Parathyroid adenoma (tissue), 2 donors: ENCODE results near the gene MEIS1.

Source experiments
- H2AFZ ChIP-seq: fragments of 300-600 bp; sonication (generic); one replicate; pipeline ENCODE4 v1.7.0; 2017; ENCODE audit warnings: antibody characterized with exemption, mild to moderate bottlenecking
- H3K27ac ChIP-seq: fragments of 300-600 bp; sonication (generic); one replicate; pipeline ENCODE4 v1.7.0; 2017
- H3K27me3 ChIP-seq: fragments of 300-600 bp; sonication (generic); one replicate; pipeline ENCODE4 v1.7.0; 2017; ENCODE audit warnings: low read length; ENCODE audit not compliant: control insufficient read depth, insufficient read depth
- H3K36me3 ChIP-seq: fragments of 300-600 bp; sonication (generic); one replicate; pipeline ENCODE4 v1.7.0; 2017; ENCODE audit warnings: low read length; ENCODE audit not compliant: control insufficient read depth, insufficient read depth
- H3K4me1 ChIP-seq: fragments of 300-600 bp; sonication (generic); one replicate; pipeline ENCODE4 v1.7.0; 2017; ENCODE audit warnings: control low read depth
- H3K4me2 ChIP-seq: fragments of 300-600 bp; sonication (generic); one replicate; pipeline ENCODE4 v1.7.0; 2017; ENCODE audit warnings: low read length
- H3K4me3 ChIP-seq: fragments of 300-600 bp; sonication (generic); one replicate; pipeline ENCODE4 v1.7.0; 2017; ENCODE audit warnings: low read depth, low read length
- H3K79me2 ChIP-seq: fragments of 300-600 bp; sonication (generic); one replicate; pipeline ENCODE4 v1.7.0; 2017; ENCODE audit warnings: control low read depth
- H3K9ac ChIP-seq: fragments of 300-600 bp; sonication (generic); one replicate; pipeline ENCODE4 v1.7.0; 2017; ENCODE audit warnings: mild to moderate bottlenecking
- H3K9me3 ChIP-seq: fragments of 300-600 bp; sonication (generic); one replicate; pipeline ENCODE4 v1.7.0; 2017; ENCODE audit warnings: low read length; ENCODE audit not compliant: control insufficient read depth
- TF ChIP-seq, protein P1 (sequence below): fragments of 300-600 bp; sonication (generic); IDR thresholded peaks from one replicate; pipeline ENCODE4 v1.7.0; 2017; ENCODE audit warnings: antibody characterized with exemption, mild to moderate bottlenecking
- donor health status: primary hyperparathyroidism.

The MEIS1 gene

DNA sequence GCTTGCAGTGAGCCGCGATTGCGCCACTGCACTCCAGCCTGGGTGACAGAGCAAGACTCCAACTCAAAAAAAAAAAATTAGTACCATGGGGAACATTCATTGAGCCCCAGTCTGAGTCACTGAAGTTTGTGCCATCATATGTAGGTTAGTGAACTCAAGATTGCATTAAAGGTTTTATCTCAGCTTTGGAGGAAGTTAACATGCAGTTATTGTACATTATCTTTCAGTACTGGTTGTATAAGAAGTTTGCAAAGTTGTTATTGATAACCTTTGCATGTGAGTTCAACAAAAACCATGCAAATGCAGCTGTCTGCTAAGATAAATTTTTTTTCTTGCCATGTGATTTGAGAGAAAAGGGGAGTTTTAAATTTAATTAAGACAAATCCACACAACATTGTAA, 95.7 kb downstream of the MEIS1 start:
- TF ChIP-seq, protein P1, sequence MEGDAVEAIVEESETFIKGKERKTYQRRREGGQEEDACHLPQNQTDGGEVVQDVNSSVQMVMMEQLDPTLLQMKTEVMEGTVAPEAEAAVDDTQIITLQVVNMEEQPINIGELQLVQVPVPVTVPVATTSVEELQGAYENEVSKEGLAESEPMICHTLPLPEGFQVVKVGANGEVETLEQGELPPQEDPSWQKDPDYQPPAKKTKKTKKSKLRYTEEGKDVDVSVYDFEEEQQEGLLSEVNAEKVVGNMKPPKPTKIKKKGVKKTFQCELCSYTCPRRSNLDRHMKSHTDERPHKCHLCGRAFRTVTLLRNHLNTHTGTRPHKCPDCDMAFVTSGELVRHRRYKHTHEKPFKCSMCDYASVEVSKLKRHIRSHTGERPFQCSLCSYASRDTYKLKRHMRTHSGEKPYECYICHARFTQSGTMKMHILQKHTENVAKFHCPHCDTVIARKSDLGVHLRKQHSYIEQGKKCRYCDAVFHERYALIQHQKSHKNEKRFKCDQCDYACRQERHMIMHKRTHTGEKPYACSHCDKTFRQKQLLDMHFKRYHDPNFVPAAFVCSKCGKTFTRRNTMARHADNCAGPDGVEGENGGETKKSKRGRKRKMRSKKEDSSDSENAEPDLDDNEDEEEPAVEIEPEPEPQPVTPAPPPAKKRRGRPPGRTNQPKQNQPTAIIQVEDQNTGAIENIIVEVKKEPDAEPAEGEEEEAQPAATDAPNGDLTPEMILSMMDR, result no peak
- no peak overlapping the region for H3K27ac ChIP-seq
- H3K27me3 ChIP-seq, result no peaks in the 10 kb centered on the region
- H3K36me3 ChIP-seq, result no peaks in the 10 kb centered on the region
- no peaks in the 10 kb centered on the region for H3K79me2 ChIP-seq
- H3K4me1 ChIP-seq, result peaks cover 8% of the 10 kb centered on the region
- H3K9me3 ChIP-seq, result no peaks in the 10 kb centered on the region
- H3K4me3 ChIP-seq, result no peak overlapping the region
- H2AFZ ChIP-seq, result no peak overlapping the region
- no peak overlapping the region for H3K4me2 ChIP-seq
- no peak overlapping the region for H3K9ac ChIP-seq

GRCh38 chr2:66531155-66531554, 96.2 kb downstream of the MEIS1 start:
- H3K27ac ChIP-seq, result no peak overlapping the region
- no peaks in the 10 kb centered on the region for H3K79me2 ChIP-seq
- H3K4me1 ChIP-seq, result peaks cover 3% of the 10 kb centered on the region
- H3K9me3 ChIP-seq, result no peaks in the 10 kb centered on the region
- no peak overlapping the region for H2AFZ ChIP-seq
- H3K4me2 ChIP-seq, result no peak overlapping the region
- TF ChIP-seq, protein P1, result no peak
- H3K27me3 ChIP-seq, result no peaks in the 10 kb centered on the region
- no peaks in the 10 kb centered on the region for H3K36me3 ChIP-seq
- H3K4me3 ChIP-seq, result no peak overlapping the region
- H3K9ac ChIP-seq, result no peak overlapping the region

- H3K4me3 ChIP-seq, result no peak overlapping the region
- H3K9me3 ChIP-seq, result no peaks in the 10 kb centered on the region
- no peaks in the 10 kb centered on the region for H3K4me1 ChIP-seq
- no peaks in the 10 kb centered on the region for H3K36me3 ChIP-seq
- H3K79me2 ChIP-seq, result no peaks in the 10 kb centered on the region
- TF ChIP-seq, protein P1, result no peak
- no peak overlapping the region for H2AFZ ChIP-seq
- no peak overlapping the region for H3K4me2 ChIP-seq
- no peak overlapping the region for H3K9ac ChIP-seq
- no peak overlapping the region for H3K27ac ChIP-seq
- H3K27me3 ChIP-seq, result no peaks in the 10 kb centered on the region
Observed at GRCh38 chr2:66531567-66531966, 96.6 kb downstream of the MEIS1 start.

GRCh38 chr2:66532972-66533868, 98.3 kb downstream of the MEIS1 start:
- Histone ChIP-seq H3K4me2 (no peak overlapping the region), H3K4me3 (no peak overlapping the region), H3K79me2 (no peaks in the 10 kb centered on the region), H3K9ac (no peak overlapping the region), H2AFZ (no peak overlapping the region), H3K27ac (no peak overlapping the region), H3K4me1 (no peaks in the 10 kb centered on the region), H3K9me3 (no peaks in the 10 kb centered on the region), H3K36me3 (no peaks in the 10 kb centered on the region), H3K27me3 (no peaks in the 10 kb centered on the region)
- TF ChIP-seq, protein P1, result no peak

DNA sequence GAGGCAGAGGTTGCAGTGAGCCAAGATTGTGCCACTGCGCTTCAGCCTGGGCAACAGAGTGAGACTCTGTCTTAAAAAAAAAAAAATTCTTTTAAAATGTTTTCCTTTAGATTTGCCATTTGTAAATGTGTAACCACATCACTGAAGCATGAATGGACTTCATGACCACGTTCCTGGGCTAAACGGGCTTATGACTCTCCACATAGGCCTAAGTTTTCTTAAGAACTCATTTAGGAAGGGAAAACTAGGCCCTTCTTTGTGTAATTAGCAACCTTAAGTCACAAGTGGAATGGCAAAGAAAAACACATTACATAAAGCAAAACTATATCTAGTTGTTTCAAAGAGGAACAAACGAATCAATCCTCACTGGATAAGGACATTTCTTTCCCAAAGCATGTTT, 99.5 kb downstream of the MEIS1 start:
- no peak overlapping the region for H3K9ac ChIP-seq
- H3K4me1 ChIP-seq, result no peaks in the 10 kb centered on the region
- H3K4me3 ChIP-seq, result no peak overlapping the region
- H3K27me3 ChIP-seq, result no peaks in the 10 kb centered on the region
- H3K36me3 ChIP-seq, result no peaks in the 10 kb centered on the region
- H3K9me3 ChIP-seq, result no peaks in the 10 kb centered on the region
- TF ChIP-seq, protein P1, result no peak
- no peak overlapping the region for H3K4me2 ChIP-seq
- no peak overlapping the region for H2AFZ ChIP-seq
- no peak overlapping the region for H3K27ac ChIP-seq
- H3K79me2 ChIP-seq, result no peaks in the 10 kb centered on the region
